Measurements from ENCODE around the gene ASAP3. TPM values are rescaled to one million over a fixed set of nuclear protein-coding genes. Genes with fewer than 3 reads are reported as not detected.

Gene ASAP3
- total RNA-seq, 1 donor from 2014 or later, result 65.7 TPM

DNA sequence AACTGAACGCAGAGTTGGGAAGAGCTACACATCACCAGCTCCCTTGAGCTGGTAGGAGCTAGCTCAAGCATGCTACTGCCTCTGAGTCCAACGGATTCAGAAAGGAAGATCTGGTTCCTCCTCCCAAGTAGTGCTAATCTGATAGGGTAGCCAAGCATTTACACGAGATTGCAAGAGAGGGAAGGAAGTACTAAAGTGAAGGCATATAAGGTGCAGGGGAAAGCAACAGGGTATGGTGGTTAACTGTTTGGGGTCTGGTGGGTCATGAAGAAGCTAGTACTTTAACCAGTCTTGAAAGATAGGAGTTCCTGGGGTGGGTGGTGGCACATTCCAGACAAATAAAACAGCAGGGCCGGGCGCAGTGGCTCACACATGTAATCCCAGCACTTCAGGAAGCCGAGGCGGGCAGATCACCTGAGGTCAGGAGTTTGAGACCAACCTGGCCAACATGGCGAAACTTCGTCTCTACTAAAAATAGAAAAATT is 94.1 kb downstream of the ASAP3 start:
- Mint-ChIP-seq H3K36me3 (peaks cover 3% of the 10 kb centered on the region), H3K27ac (no peak overlapping the region), H3K4me3 (no peak overlapping the region)

DNA sequence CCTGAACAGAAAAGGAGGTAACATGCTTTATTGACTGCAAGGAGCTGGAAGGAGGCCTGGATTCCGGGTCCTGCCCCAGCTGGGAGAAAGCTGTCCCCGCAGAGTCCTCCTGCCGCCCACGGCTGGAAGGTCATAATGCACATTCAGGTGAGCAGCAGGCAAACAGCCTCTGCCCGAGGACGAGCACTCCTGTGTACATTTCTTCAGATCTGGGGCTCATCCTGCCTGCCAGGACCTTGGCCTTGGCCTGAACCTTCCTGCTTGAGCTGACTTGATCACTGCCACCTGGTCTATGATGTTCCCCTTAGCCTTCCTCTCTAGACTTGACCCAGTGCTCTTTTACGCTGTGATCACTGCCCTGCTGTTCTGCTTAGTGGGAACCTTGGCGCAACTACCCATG is 96.5 kb downstream of the ASAP3 start:
- TF ChIP-seq, protein P1, sequence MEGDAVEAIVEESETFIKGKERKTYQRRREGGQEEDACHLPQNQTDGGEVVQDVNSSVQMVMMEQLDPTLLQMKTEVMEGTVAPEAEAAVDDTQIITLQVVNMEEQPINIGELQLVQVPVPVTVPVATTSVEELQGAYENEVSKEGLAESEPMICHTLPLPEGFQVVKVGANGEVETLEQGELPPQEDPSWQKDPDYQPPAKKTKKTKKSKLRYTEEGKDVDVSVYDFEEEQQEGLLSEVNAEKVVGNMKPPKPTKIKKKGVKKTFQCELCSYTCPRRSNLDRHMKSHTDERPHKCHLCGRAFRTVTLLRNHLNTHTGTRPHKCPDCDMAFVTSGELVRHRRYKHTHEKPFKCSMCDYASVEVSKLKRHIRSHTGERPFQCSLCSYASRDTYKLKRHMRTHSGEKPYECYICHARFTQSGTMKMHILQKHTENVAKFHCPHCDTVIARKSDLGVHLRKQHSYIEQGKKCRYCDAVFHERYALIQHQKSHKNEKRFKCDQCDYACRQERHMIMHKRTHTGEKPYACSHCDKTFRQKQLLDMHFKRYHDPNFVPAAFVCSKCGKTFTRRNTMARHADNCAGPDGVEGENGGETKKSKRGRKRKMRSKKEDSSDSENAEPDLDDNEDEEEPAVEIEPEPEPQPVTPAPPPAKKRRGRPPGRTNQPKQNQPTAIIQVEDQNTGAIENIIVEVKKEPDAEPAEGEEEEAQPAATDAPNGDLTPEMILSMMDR (conservative IDR thresholded peaks at IDR 0.05), result no peak
- H3K36me3 Mint-ChIP-seq, result peaks cover 1% of the 10 kb centered on the region
- peaks cover 2% of the 10 kb centered on the region for H3K27me3 Mint-ChIP-seq
- no peak overlapping the region for H3K4me3 Mint-ChIP-seq
- DNase-seq (ENCODE audit: extremely low spot score, unreplicated experiment), result no peak
- H3K9me3 Mint-ChIP-seq, result no peaks in the 10 kb centered on the region
- peaks cover 9% of the 10 kb centered on the region for H3K4me1 Mint-ChIP-seq (ENCODE audit: unreplicated experiment)
- no peak overlapping the region for H3K27ac Mint-ChIP-seq

More for the DNA sequence above, 94.1 kb downstream of the ASAP3 start:
- H3K27me3 Mint-ChIP-seq, result peaks cover 2% of the 10 kb centered on the region
- no peaks in the 10 kb centered on the region for H3K9me3 Mint-ChIP-seq
- TF ChIP-seq, protein P1 (conservative IDR thresholded peaks at IDR 0.05), result no peak
- H3K4me1 Mint-ChIP-seq (ENCODE audit: unreplicated experiment), result peaks cover 17% of the 10 kb centered on the region
- DNase-seq (ENCODE audit: extremely low spot score, unreplicated experiment), result no peak

DNA sequence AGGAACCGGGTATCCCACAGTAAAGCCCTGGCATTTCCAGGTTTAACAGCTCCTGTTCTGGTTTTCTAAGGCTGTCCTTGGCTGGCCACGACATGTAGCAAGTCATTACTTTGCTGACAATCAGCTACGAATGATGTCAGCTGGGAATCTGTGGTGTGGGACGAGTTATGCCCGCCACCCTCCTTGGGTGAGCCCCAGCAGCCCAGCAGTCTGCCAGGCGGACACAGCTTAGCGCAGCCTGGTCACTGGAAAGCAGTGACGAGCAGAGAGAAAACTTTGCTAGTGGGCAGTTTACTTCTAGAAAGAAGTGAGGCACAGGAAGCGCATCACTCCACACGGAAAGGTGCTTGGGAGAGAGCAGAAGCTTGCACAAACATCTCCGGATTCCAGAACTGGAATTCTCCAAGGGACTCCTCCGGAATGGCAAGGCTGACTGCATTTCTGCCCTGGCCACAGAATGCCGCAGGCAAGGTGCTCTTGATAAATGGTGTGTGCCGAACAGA is 98.8 kb downstream of the ASAP3 start:
- TF ChIP-seq, protein P1 (conservative IDR thresholded peaks at IDR 0.05), result no peak
- no peak for DNase-seq (ENCODE audit: extremely low spot score, unreplicated experiment)
- no peak overlapping the region for H3K4me3 Mint-ChIP-seq
- H3K4me1 Mint-ChIP-seq (ENCODE audit: unreplicated experiment), result peaks cover 19% of the 10 kb centered on the region
- no peaks in the 10 kb centered on the region for H3K27me3 Mint-ChIP-seq
- no peak overlapping the region for H3K27ac Mint-ChIP-seq
- peaks cover 10% of the 10 kb centered on the region for H3K36me3 Mint-ChIP-seq
- H3K9me3 Mint-ChIP-seq, result no peaks in the 10 kb centered on the region

DNA sequence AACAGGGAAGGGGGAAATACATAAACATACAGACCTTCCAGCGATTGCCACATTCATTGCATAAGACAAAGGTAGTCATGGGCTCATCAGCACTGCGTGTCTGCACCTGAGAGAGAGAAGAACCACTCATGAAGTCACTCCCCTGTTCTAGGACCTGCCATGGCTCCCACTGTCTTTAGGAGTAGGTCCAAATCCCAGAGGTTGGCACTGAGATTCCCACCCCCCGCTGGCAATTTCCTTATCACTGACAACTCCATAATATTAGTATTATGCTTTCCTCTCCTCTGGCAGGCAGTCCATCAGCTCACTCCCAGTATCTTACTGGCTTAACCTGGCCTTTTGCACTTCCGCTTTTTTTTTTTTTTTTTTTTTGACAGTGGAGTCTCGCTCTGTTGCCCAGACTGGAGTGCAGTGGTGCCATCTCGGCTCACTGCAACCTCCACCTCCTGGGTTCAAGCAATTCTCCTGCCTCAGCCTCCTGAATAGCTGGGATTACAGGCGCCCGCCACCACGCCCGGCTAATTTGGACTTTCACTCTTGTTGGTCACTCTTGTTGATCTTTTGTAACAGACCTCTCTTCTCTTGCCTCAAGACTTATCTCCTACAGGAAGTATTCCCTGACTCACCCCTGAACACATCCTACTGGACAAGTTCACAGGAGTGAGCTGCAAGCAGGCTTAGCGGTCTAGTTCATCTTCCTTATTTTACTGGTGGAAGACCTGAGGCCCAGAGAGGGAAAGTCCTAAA is 99.5 kb downstream of the ASAP3 start:
- peaks cover 19% of the 10 kb centered on the region for H3K4me1 Mint-ChIP-seq (ENCODE audit: unreplicated experiment)
- no peak for DNase-seq (ENCODE audit: extremely low spot score, unreplicated experiment)
- TF ChIP-seq, protein P1 (conservative IDR thresholded peaks at IDR 0.05), result no peak
- H3K9me3 Mint-ChIP-seq, result no peaks in the 10 kb centered on the region
- no peaks in the 10 kb centered on the region for H3K27me3 Mint-ChIP-seq
- no peak overlapping the region for H3K27ac Mint-ChIP-seq
- H3K36me3 Mint-ChIP-seq, result peaks cover 10% of the 10 kb centered on the region
- H3K4me3 Mint-ChIP-seq, result no peak overlapping the region

DNA sequence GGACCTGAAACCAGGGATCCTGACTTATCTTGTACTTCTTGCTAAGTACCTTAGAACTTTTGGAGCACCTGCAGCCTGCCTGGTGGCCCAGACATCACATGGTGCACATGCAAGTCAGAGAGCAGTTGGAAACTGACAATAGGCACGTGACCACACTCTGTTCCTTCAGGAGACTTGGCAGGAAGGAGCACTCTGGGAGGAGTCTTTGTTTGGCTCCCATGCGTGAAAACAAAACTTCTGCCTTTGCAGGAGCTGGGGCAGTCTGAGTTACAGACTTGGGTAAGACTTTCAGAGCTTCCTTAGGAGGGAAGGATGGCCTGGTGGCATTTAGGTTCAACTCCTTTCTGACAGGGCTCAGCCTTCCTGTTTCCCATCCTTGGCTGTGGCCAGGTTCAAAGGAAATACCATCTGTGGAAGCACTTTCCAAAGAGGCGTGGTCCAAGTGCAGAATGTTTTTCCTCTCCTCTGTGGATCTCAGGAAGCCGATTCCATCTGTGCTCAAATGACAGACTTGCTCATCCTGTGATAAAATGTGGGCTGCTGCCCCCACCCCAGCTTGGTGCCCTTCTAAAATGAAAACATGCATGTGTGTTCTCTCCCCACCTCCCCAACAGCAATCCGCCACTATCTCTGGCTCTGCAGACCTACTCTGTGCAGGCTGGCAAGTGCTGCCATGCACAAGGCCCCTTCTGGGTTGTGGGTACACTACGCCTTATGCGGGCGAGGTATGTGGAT is 100.2 kb downstream of the ASAP3 start:
- no peak overlapping the region for H3K4me3 Mint-ChIP-seq
- no peak overlapping the region for H3K27ac Mint-ChIP-seq
- peaks cover 10% of the 10 kb centered on the region for H3K36me3 Mint-ChIP-seq
- DNase-seq (ENCODE audit: extremely low spot score, unreplicated experiment), result no peak
- H3K9me3 Mint-ChIP-seq, result no peaks in the 10 kb centered on the region
- H3K27me3 Mint-ChIP-seq, result no peaks in the 10 kb centered on the region
- TF ChIP-seq, protein P1 (conservative IDR thresholded peaks at IDR 0.05), result no peak
- peaks cover 19% of the 10 kb centered on the region for H3K4me1 Mint-ChIP-seq (ENCODE audit: unreplicated experiment)
